ENCODE measurements around the gene DUSP28. TPM values are rescaled to one million over a fixed set of nuclear protein-coding genes. Genes with fewer than 3 reads are reported as not detected.

Gene DUSP28
- total RNA-seq, 1 donor from 2014 or later = 4.9 TPM

DNA sequence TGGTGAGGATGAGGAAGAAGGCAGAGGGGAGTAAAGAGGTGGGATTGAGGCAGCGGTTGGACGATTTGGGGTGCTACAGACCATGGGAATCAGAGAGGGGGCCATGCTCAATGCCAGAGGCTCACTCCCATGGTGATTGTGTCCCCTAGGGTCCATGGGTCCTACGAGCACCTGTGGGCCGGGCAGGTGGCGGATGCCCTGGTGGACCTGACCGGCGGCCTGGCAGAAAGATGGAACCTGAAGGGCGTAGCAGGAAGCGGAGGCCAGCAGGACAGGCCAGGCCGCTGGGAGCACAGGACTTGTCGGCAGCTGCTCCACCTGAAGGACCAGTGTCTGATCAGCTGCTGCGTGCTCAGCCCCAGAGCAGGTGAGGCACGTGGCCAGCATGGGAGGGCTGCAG is 31.6 kb downstream of the DUSP28 start:
- Mint-ChIP-seq H3K36me3 (ENCODE audit: insufficient read depth) (no peaks in the 10 kb centered on the region), H3K4me3 (ENCODE audit: low read depth) (no peak overlapping the region), H3K27ac (no peak overlapping the region), H3K9me3 (ENCODE audit: low read depth) (no peaks in the 10 kb centered on the region), H3K27me3 (no peaks in the 10 kb centered on the region), H3K4me1 (ENCODE audit: low read depth) (peaks cover 15% of the 10 kb centered on the region)
- no peak for DNase-seq (ENCODE audit: low spot score, unreplicated experiment)
- TF ChIP-seq, protein P1, sequence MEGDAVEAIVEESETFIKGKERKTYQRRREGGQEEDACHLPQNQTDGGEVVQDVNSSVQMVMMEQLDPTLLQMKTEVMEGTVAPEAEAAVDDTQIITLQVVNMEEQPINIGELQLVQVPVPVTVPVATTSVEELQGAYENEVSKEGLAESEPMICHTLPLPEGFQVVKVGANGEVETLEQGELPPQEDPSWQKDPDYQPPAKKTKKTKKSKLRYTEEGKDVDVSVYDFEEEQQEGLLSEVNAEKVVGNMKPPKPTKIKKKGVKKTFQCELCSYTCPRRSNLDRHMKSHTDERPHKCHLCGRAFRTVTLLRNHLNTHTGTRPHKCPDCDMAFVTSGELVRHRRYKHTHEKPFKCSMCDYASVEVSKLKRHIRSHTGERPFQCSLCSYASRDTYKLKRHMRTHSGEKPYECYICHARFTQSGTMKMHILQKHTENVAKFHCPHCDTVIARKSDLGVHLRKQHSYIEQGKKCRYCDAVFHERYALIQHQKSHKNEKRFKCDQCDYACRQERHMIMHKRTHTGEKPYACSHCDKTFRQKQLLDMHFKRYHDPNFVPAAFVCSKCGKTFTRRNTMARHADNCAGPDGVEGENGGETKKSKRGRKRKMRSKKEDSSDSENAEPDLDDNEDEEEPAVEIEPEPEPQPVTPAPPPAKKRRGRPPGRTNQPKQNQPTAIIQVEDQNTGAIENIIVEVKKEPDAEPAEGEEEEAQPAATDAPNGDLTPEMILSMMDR (IDR thresholded peaks at IDR 0.05; ENCODE audit: unreplicated experiment) = no peak

GRCh38 chr2:240593026-240593702 is 33.0 kb downstream of the DUSP28 start:
- peak overlapping the region; percentile 24 for H3K27ac Mint-ChIP-seq
- H3K4me3 Mint-ChIP-seq (ENCODE audit: low read depth) = no peak overlapping the region
- peaks cover 4% of the 10 kb centered on the region for H3K4me1 Mint-ChIP-seq (ENCODE audit: low read depth)
- no peaks in the 10 kb centered on the region for H3K27me3 Mint-ChIP-seq
- TF ChIP-seq, protein P1 (IDR thresholded peaks at IDR 0.05; ENCODE audit: unreplicated experiment) = no peak
- no peak for DNase-seq (ENCODE audit: low spot score, unreplicated experiment)
- H3K9me3 Mint-ChIP-seq (ENCODE audit: low read depth) = no peaks in the 10 kb centered on the region
- no peaks in the 10 kb centered on the region for H3K36me3 Mint-ChIP-seq (ENCODE audit: insufficient read depth)

- H3K4me1 Mint-ChIP-seq (ENCODE audit: low read depth) = no peaks in the 10 kb centered on the region
- H3K4me3 Mint-ChIP-seq (ENCODE audit: low read depth) = no peak overlapping the region
- no peak overlapping the region for H3K27ac Mint-ChIP-seq
- no peaks in the 10 kb centered on the region for H3K9me3 Mint-ChIP-seq (ENCODE audit: low read depth)
- no peak for DNase-seq (ENCODE audit: low spot score, unreplicated experiment)
- no peaks in the 10 kb centered on the region for H3K27me3 Mint-ChIP-seq
- H3K36me3 Mint-ChIP-seq (ENCODE audit: insufficient read depth) = no peaks in the 10 kb centered on the region
- TF ChIP-seq, protein P1 (IDR thresholded peaks at IDR 0.05; ENCODE audit: unreplicated experiment) = no peak
Observed at GRCh38 chr2:240593703-240594451, 33.7 kb downstream of the DUSP28 start.

- no peak overlapping the region for H3K4me3 Mint-ChIP-seq (ENCODE audit: low read depth)
- no peaks in the 10 kb centered on the region for H3K4me1 Mint-ChIP-seq (ENCODE audit: low read depth)
- H3K27me3 Mint-ChIP-seq = no peaks in the 10 kb centered on the region
- DNase-seq (ENCODE audit: low spot score, unreplicated experiment) = no peak
- H3K9me3 Mint-ChIP-seq (ENCODE audit: low read depth) = no peaks in the 10 kb centered on the region
- H3K27ac Mint-ChIP-seq = no peak overlapping the region
- TF ChIP-seq, protein P1 (IDR thresholded peaks at IDR 0.05; ENCODE audit: unreplicated experiment) = no peak
- no peaks in the 10 kb centered on the region for H3K36me3 Mint-ChIP-seq (ENCODE audit: insufficient read depth)
Observed at GRCh38 chr2:240594511-240595380, 34.6 kb downstream of the DUSP28 start.

All from progenitor cell of endocrine pancreas (in vitro differentiated cells).